CD4-positive, alpha-beta memory T cell (primary cell): Measurements from ENCODE around the gene SETMAR. TPM values are rescaled to one million over a fixed set of nuclear protein-coding genes. Genes with fewer than 3 reads are reported as not detected.

ENCODE experiments used
- CTCF ChIA-PET: fragments of 350-600 bp; sonication (Branson Sonifier 250); formaldehyde crosslinking; loops from one replicate; lab custom pipeline; 2021; ENCODE audit warnings: inconsistent platforms; ENCODE audit not compliant: partially characterized antibody; lab: Charles Lee
- POLR2A ChIA-PET: fragments of 350-600 bp; sonication (Branson Sonifier 250); formaldehyde crosslinking; loops from one replicate; lab custom pipeline; 2021; ENCODE audit not compliant: partially characterized antibody; lab: Charles Lee
- DNase-seq, 5 donors: peaks; one replicate each; pipeline versions ENCODE4 v3.0.0 to v3.0.0-alpha.2; 2020 to 2022; ENCODE audit warnings: mixed read lengths in 1 of 5
- H3K27ac ChIP-seq: one replicate; pipeline ENCODE4 v1.7.0; 2013; ENCODE audit warnings: low read depth, low read length
- H3K27me3 ChIP-seq: 2 replicates; pipeline ENCODE4 v1.7.0; 2013; ENCODE audit warnings: mild to moderate bottlenecking, low read length, moderate library complexity; ENCODE audit not compliant: insufficient read depth
- H3K36me3 ChIP-seq: 2 replicates; pipeline ENCODE4 v1.7.0; 2013; ENCODE audit warnings: mild to moderate bottlenecking, low read length, moderate library complexity; ENCODE audit not compliant: insufficient read depth
- H3K4me1 ChIP-seq: 2 replicates; pipeline ENCODE4 v1.7.0; 2013; ENCODE audit warnings: mild to moderate bottlenecking, low read length, moderate library complexity; ENCODE audit not compliant: insufficient read depth
- H3K4me3 ChIP-seq, 2 donors: one replicate each; pipeline ENCODE4 v1.7.0; 2013; ENCODE audit warnings: low read length in 2 of 2, mild to moderate bottlenecking in 1 of 2
- H3K9me3 ChIP-seq, 2 donors: one replicate each; pipeline ENCODE4 v1.7.0; 2013; ENCODE audit warnings: low read length in 2 of 2, control low read depth in 1 of 2; ENCODE audit not compliant: control insufficient read depth in 1 of 2
- H3K27ac Mint-ChIP-seq, 7 donors: one replicate each; pipeline ENCODE4 v1.8.0; 2020 to 2021; ENCODE audit warnings: mixed read lengths in 7 of 7, mild to moderate bottlenecking in 6 of 7, inconsistent platforms in 3 of 7, moderate library complexity in 3 of 7
- H3K27me3 Mint-ChIP-seq, 2 donors: one replicate each; pipeline ENCODE4 v1.8.0; 2020 to 2021; ENCODE audit warnings: mixed read lengths in 2 of 2
- H3K36me3 Mint-ChIP-seq, 2 donors: one replicate each; pipeline ENCODE4 v1.8.0; 2020 to 2021; ENCODE audit warnings: mixed read lengths in 2 of 2, inconsistent platforms in 1 of 2, mild to moderate bottlenecking in 1 of 2
- H3K4me1 Mint-ChIP-seq, 4 donors: one replicate each; pipeline ENCODE4 v1.8.0; 2020 to 2021; ENCODE audit warnings: mixed read lengths in 4 of 4, mild to moderate bottlenecking in 1 of 4
- H3K4me3 Mint-ChIP-seq, 8 donors: one replicate each; pipeline ENCODE4 v1.8.0; 2020 to 2021; ENCODE audit warnings: mixed read lengths in 8 of 8, mild to moderate bottlenecking in 7 of 8, moderate library complexity in 6 of 8, inconsistent platforms in 3 of 8
- H3K9me3 Mint-ChIP-seq, 8 donors: one replicate each; pipeline ENCODE4 v1.8.0; 2020 to 2021; ENCODE audit warnings: mixed read lengths in 8 of 8, mild to moderate bottlenecking in 5 of 8, inconsistent platforms in 3 of 8, moderate library complexity in 1 of 8
- intact Hi-C: fragments of 100-400 bp; cut with micrococcal nuclease; formaldehyde crosslinking; loops from one replicate; pipeline ENCODE4 v1.15.1; 2023
- polyA plus RNA-seq, 2 donors: library from polyadenylated mRNA; unstranded; fragments of 300-500 nt; fragmentation: Illumina TruSeq; gene quantifications; one replicate each; pipeline ENCODE4 v1.2.3, GENCODE V29; 2021
- total RNA-seq, 2 experiments: library from RNA; stranded (reverse); gene quantifications; one replicate each; pipeline ENCODE4 v1.2.3, GENCODE V29; 2021

Gene SETMAR
- total and polyA plus RNA-seq, 4 experiments from 2014 or later: 10.2 to 12.9 (median 11.3) TPM

- H3K4me1 ChIP-seq: peaks cover 4% of the 10 kb centered on the region
- H3K4me3 ChIP-seq: peak overlapping the region in 1 of 2 donors; percentile 45
- ChIA-PET CTCF (interaction anchor here (0.7 to 6.3 kb wide), 56 partner anchors 10 to 1150 kb away, joined by 3 to 185 read pairs (median 4); partner anchors contain the start of genes ITPR1 and SUMF1), POLR2A (interaction anchor here (0.6 to 1.8 kb wide), 11 partner anchors 10 to 847 kb away, joined by 3 to 17 read pairs (median 4); partner anchors contain the start of genes ITPR1 and SUMF1)
- peaks cover 8 to 18% (median 10%) of the 10 kb centered on the region in 4 donors for H3K4me1 Mint-ChIP-seq
- H3K9me3 ChIP-seq: no peaks in the 10 kb centered on the region
- no peaks in the 10 kb centered on the region for H3K9me3 Mint-ChIP-seq
- no peaks in the 10 kb centered on the region for H3K27me3 ChIP-seq
- H3K36me3 Mint-ChIP-seq: no peaks in the 10 kb centered on the region
- intact Hi-C loops: loop anchor here (1.0 kb wide), 7 partner anchors 44 to 708 kb away; partner anchors contain the start of gene ITPR1
- peak overlapping the region; percentile 59 to 84 (median 76) for H3K4me3 Mint-ChIP-seq
- H3K27me3 Mint-ChIP-seq: no peaks in the 10 kb centered on the region
- no peaks in the 10 kb centered on the region for H3K36me3 ChIP-seq
- peak overlapping the region in 5 of 7 donors; percentile 20 to 66 (median 33) for H3K27ac Mint-ChIP-seq
- DNase-seq: peak; percentile 65 to 72 (median 70)
- no peak overlapping the region for H3K27ac ChIP-seq
These were observed 47.6 kb downstream of the SETMAR start for GRCh38 chr3:4350789-4351163.

GRCh38 chr3:4351164-4351855 is 48.1 kb downstream of the SETMAR start:
- H3K36me3 Mint-ChIP-seq: no peaks in the 10 kb centered on the region
- peaks cover 7 to 18% (median 10%) of the 10 kb centered on the region in 4 donors for H3K4me1 Mint-ChIP-seq
- ChIA-PET CTCF (interaction anchor here (0.7 to 6.3 kb wide), 50 partner anchors 10 to 1151 kb away, joined by 3 to 185 read pairs (median 4); partner anchors contain the start of genes ITPR1 and SUMF1), POLR2A (interaction anchor here (0.6 to 1.8 kb wide), 10 partner anchors 43 to 846 kb away, joined by 3 to 17 read pairs (median 4); partner anchors contain the start of genes ITPR1 and SUMF1)
- H3K27me3 Mint-ChIP-seq: no peaks in the 10 kb centered on the region
- H3K36me3 ChIP-seq: no peaks in the 10 kb centered on the region
- peak overlapping the region; percentile 33 to 89 (median 84) for H3K27ac Mint-ChIP-seq
- peak in 2 of 5 donors; percentile 27 to 52 for DNase-seq
- no peak overlapping the region for H3K27ac ChIP-seq
- intact Hi-C loops: loop anchor here (1.0 kb wide), 7 partner anchors 43 to 707 kb away; partner anchors contain the start of gene ITPR1
- no peaks in the 10 kb centered on the region for H3K9me3 Mint-ChIP-seq
- H3K4me3 ChIP-seq: peak overlapping the region; percentile 31 to 45
- no peaks in the 10 kb centered on the region for H3K27me3 ChIP-seq
- no peaks in the 10 kb centered on the region for H3K9me3 ChIP-seq
- H3K4me1 ChIP-seq: peaks cover 4% of the 10 kb centered on the region
- peak overlapping the region; percentile 68 to 84 (median 80) for H3K4me3 Mint-ChIP-seq

- peaks cover 4% of the 10 kb centered on the region for H3K4me1 ChIP-seq
- ChIA-PET CTCF (interaction anchor here (0.7 to 6.3 kb wide), 22 partner anchors 9 to 772 kb away, joined by 3 to 185 read pairs (median 8); partner anchors contain the start of genes ITPR1 and SUMF1), POLR2A (interaction anchor here (0.5 to 1.8 kb wide), 5 partner anchors 48 to 625 kb away, joined by 3 to 17 read pairs (median 6); partner anchors contain the start of genes ITPR1 and SUMF1)
- H3K4me3 ChIP-seq: no peak overlapping the region
- Mint-ChIP-seq H3K9me3 (no peaks in the 10 kb centered on the region), H3K27ac (peak overlapping the region in 6 of 7 donors; percentile 33 to 89 (median 86)), H3K27me3 (no peaks in the 10 kb centered on the region), H3K36me3 (no peaks in the 10 kb centered on the region), H3K4me1 (peaks cover 7 to 18% (median 10%) of the 10 kb centered on the region in 4 donors), H3K4me3 (peak overlapping the region in 7 of 8 donors; percentile 52 to 84 (median 73))
- intact Hi-C loops: loop anchor here (1.0 kb wide), 7 partner anchors 42 to 706 kb away; partner anchors contain the start of gene ITPR1
- H3K9me3 ChIP-seq: no peaks in the 10 kb centered on the region
- H3K36me3 ChIP-seq: no peaks in the 10 kb centered on the region
- no peaks in the 10 kb centered on the region for H3K27me3 ChIP-seq
- H3K27ac ChIP-seq: no peak overlapping the region
- DNase-seq: no peak
These were observed 48.7 kb downstream of the SETMAR start for GRCh38 chr3:4351872-4352271.

GRCh38 chr3:4355401-4356219 is 52.4 kb downstream of the SETMAR start:
- POLR2A ChIA-PET: no interaction called here
- no peaks in the 10 kb centered on the region for H3K27me3 Mint-ChIP-seq

GRCh38 chr3:4356220-4356540 is 53.0 kb downstream of the SETMAR start:
- no peak overlapping the region for H3K27ac ChIP-seq
- no peaks in the 10 kb centered on the region for H3K27me3 ChIP-seq
- CTCF ChIA-PET: interaction anchor here (1.3 kb wide), 1 partner anchor 163 kb away, joined by 3 read pairs; no protein-coding TSS in a partner anchor
- no peaks in the 10 kb centered on the region for H3K27me3 Mint-ChIP-seq
- H3K36me3 ChIP-seq: no peaks in the 10 kb centered on the region
- no peak overlapping the region for H3K4me3 ChIP-seq
- H3K4me1 ChIP-seq: peaks cover 4% of the 10 kb centered on the region
- no peak overlapping the region for H3K27ac Mint-ChIP-seq
- DNase-seq: no peak
- peaks cover 5 to 12% (median 8%) of the 10 kb centered on the region in 4 donors for H3K4me1 Mint-ChIP-seq
- no peak overlapping the region for H3K4me3 Mint-ChIP-seq
- POLR2A ChIA-PET: no interaction called here
- intact Hi-C loops: no loop called here
- H3K9me3 Mint-ChIP-seq: no peaks in the 10 kb centered on the region
- H3K9me3 ChIP-seq: no peaks in the 10 kb centered on the region
- H3K36me3 Mint-ChIP-seq: peaks cover under 1 to 9% of the 10 kb centered on the region in 2 donors

More at GRCh38 chr3:4355401-4356219, 52.4 kb downstream of the SETMAR start:
- Mint-ChIP-seq H3K4me1 (peaks cover 7 to 16% (median 10%) of the 10 kb centered on the region in 4 donors), H3K27ac (peak overlapping the region in 2 of 7 donors; percentile 80 to 88), H3K4me3 (no peak overlapping the region), H3K9me3 (no peaks in the 10 kb centered on the region), H3K36me3 (peaks cover 0 to 4% of the 10 kb centered on the region in 2 donors)
- no peak for DNase-seq
- Histone ChIP-seq H3K9me3 (no peaks in the 10 kb centered on the region), H3K27me3 (no peaks in the 10 kb centered on the region), H3K36me3 (no peaks in the 10 kb centered on the region), H3K4me3 (no peak overlapping the region), H3K27ac (no peak overlapping the region), H3K4me1 (peaks cover 4% of the 10 kb centered on the region)
- intact Hi-C loops: no loop called here
- CTCF ChIA-PET: interaction anchor here (1.3 kb wide), 1 partner anchor 163 kb away, joined by 3 read pairs; no protein-coding TSS in a partner anchor

GRCh38 chr3:4356546-4357410 is 53.6 kb downstream of the SETMAR start:
- intact Hi-C loops: no loop called here
- CTCF ChIA-PET: interaction anchor here (1.3 kb wide), 1 partner anchor 162 kb away, joined by 3 read pairs; no protein-coding TSS in a partner anchor
- Mint-ChIP-seq H3K9me3 (no peaks in the 10 kb centered on the region), H3K27me3 (no peaks in the 10 kb centered on the region), H3K36me3 (peaks cover 7 to 13% of the 10 kb centered on the region in 2 donors), H3K27ac (peak overlapping the region in 1 of 7 donors; percentile 44), H3K4me3 (no peak overlapping the region), H3K4me1 (peaks cover 3 to 9% (median 6%) of the 10 kb centered on the region in 4 donors)
- Histone ChIP-seq H3K27me3 (no peaks in the 10 kb centered on the region), H3K9me3 (no peaks in the 10 kb centered on the region), H3K27ac (no peak overlapping the region), H3K4me1 (no peaks in the 10 kb centered on the region), H3K36me3 (no peaks in the 10 kb centered on the region), H3K4me3 (no peak overlapping the region)
- DNase-seq: no peak
- POLR2A ChIA-PET: no interaction called here
